ENCODE measurements around the gene COA1.

GRCh38 chr7:43600056-43600455, 129.3 kb downstream of the COA1 start:
- TF ChIP-seq CTCF (IDR thresholded peaks at IDR 0.05) (no peak), EZH2 (IDR thresholded peaks at IDR 0.05) (no peak)
